Measurements from ENCODE around the gene AK9.

DNA sequence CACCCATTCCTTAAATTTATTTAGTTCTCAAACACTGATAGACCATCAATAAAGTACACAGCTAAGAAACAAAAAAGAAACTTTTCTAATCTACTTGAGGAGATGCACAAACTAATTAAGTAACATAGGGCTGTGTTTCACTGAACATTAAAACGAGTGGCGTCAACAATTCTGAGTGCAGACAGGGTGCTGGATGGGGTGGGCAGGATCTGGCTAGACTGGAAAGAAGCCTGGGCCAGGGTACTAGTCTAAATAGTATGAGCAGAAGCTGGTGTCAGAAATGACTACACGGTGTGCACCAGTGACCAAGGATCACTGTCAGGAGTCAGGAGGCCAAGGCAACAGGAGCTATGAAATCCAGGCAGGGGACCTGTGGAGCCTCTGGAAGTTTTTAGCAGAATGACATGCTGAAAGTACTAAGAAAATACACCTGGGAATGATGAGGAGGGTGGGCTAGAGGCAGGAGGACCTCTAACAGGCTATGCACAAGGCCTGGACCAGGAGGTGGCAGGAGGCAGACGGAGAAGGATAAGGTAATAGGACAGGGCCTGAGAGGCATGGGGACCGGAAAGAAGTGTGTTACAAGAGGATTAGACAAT lies 221.3 kb downstream of the AK9 start:
- TF ChIP-seq, protein P1, sequence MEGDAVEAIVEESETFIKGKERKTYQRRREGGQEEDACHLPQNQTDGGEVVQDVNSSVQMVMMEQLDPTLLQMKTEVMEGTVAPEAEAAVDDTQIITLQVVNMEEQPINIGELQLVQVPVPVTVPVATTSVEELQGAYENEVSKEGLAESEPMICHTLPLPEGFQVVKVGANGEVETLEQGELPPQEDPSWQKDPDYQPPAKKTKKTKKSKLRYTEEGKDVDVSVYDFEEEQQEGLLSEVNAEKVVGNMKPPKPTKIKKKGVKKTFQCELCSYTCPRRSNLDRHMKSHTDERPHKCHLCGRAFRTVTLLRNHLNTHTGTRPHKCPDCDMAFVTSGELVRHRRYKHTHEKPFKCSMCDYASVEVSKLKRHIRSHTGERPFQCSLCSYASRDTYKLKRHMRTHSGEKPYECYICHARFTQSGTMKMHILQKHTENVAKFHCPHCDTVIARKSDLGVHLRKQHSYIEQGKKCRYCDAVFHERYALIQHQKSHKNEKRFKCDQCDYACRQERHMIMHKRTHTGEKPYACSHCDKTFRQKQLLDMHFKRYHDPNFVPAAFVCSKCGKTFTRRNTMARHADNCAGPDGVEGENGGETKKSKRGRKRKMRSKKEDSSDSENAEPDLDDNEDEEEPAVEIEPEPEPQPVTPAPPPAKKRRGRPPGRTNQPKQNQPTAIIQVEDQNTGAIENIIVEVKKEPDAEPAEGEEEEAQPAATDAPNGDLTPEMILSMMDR (conservative IDR thresholded peaks at IDR 0.05; ENCODE audit: low read length), result no peak
- TF ChIP-seq EZH2phosphoT487 (IDR thresholded peaks at IDR 0.05; ENCODE audit: borderline replicate concordance), result no peak
